Calu3 (cell line): ENCODE results near the gene AKAP13. TPM values are rescaled to one million over a fixed set of nuclear protein-coding genes. Genes with fewer than 3 reads are reported as not detected.

Experiments used
- BruUV-seq: library from RNA; stranded (reverse); fragments of 400-500 nt; replicated peaks from 2 replicates; lab custom pipeline; 2021; lab: Mats Ljungman, UMichigan
- CTCF ChIA-PET: fragments of 300-600 bp; sonication (Branson Sonifier 250); formaldehyde crosslinking; loops from one replicate; lab custom pipeline; 2022; ENCODE audit warnings: antibody characterized with exemption; lab: Charles Lee
- DNase-seq: peaks from one replicate; pipeline ENCODE4 v3.0.0; 2022
- H3K27ac Mint-ChIP-seq: one replicate; pipeline ENCODE4 v1.8.0; 2022; ENCODE audit warnings: mixed read lengths; ENCODE audit not compliant: unreplicated experiment
- H3K27me3 Mint-ChIP-seq: one replicate; pipeline ENCODE4 v1.8.0; 2022; ENCODE audit warnings: mixed read lengths; ENCODE audit not compliant: unreplicated experiment
- H3K36me3 Mint-ChIP-seq: one replicate; pipeline ENCODE4 v1.8.0; 2022; ENCODE audit warnings: mild to moderate bottlenecking, moderate library complexity, mixed read lengths; ENCODE audit not compliant: insufficient read depth, unreplicated experiment
- H3K4me1 Mint-ChIP-seq: one replicate; pipeline ENCODE4 v1.8.0; 2022; ENCODE audit warnings: mild to moderate bottlenecking, low read depth, mixed read lengths; ENCODE audit not compliant: unreplicated experiment
- H3K4me3 Mint-ChIP-seq: one replicate; pipeline ENCODE4 v1.8.0; 2022; ENCODE audit warnings: mild to moderate bottlenecking, low read depth, moderate library complexity, mixed read lengths; ENCODE audit not compliant: unreplicated experiment
- H3K9me3 Mint-ChIP-seq: one replicate; pipeline ENCODE4 v1.8.0; 2022; ENCODE audit warnings: low read depth, mixed read lengths; ENCODE audit not compliant: unreplicated experiment
- CTCF ChIP-seq: fragments of 200-600 bp; IDR thresholded peaks from one replicate; pipeline ENCODE4 v1.8.0; 2022; ENCODE audit warnings: antibody characterized with exemption; ENCODE audit not compliant: unreplicated experiment
- intact Hi-C: fragments of 100-400 bp; cut with micrococcal nuclease; formaldehyde crosslinking; loops from one replicate; pipeline ENCODE4 v1.10.0; 2022; ENCODE audit not compliant: unreplicated experiment
- total RNA-seq: library from RNA; stranded (reverse); gene quantifications from 2 replicates; pipeline ENCODE4 v1.2.3, GENCODE V29; 2022

AKAP13 gene
- total RNA-seq, 1 experiment from 2014 or later, result 145 TPM

GRCh38 chr15:85676342-85677098, 296.1 kb downstream of the AKAP13 start:
- no peaks in the 10 kb centered on the region for H3K27me3 Mint-ChIP-seq
- H3K4me3 Mint-ChIP-seq, result no peak overlapping the region
- peak overlapping the region; percentile 5 for H3K27ac Mint-ChIP-seq
- peaks cover 17% of the 10 kb centered on the region for H3K4me1 Mint-ChIP-seq
- no peak for DNase-seq
- no TSS peak for BruUV-seq
- intact Hi-C loops, result no loop called here
- CTCF ChIA-PET, result interaction anchor here (0.6 to 1.4 kb wide), 2 partner anchors 39 to 380 kb away, joined by 3 read pairs; no protein-coding TSS in a partner anchor
- H3K36me3 Mint-ChIP-seq, result peaks cover 20% of the 10 kb centered on the region
- TF ChIP-seq CTCF, result no peak
- no peaks in the 10 kb centered on the region for H3K9me3 Mint-ChIP-seq

DNA sequence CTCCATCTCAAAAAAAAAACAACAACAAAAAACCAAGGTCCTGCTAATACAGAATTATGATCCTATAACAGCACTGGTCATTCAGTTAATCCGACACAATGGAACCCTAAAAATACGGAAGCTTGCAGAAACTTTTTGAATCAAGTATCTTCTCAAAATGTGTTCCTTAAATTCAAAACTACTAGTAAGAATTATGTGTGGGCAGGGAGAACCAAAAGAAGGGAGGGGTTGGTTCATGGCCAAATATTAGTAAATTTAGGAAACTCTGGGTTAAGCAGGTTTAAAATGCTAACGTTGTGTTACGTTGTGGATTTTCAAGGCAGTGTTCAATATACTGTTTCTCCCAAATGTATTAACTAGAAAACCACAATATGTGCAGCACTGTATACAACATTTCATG, 298.8 kb downstream of the AKAP13 start:
- no peak for TF ChIP-seq CTCF
- intact Hi-C loops, result no loop called here
- Mint-ChIP-seq H3K27ac (no peak overlapping the region), H3K9me3 (no peaks in the 10 kb centered on the region), H3K4me3 (no peak overlapping the region), H3K36me3 (peaks cover 17% of the 10 kb centered on the region), H3K4me1 (peaks cover 17% of the 10 kb centered on the region), H3K27me3 (no peaks in the 10 kb centered on the region)
- CTCF ChIA-PET, result no interaction called here
- no peak for DNase-seq
- no TSS peak for BruUV-seq

DNA sequence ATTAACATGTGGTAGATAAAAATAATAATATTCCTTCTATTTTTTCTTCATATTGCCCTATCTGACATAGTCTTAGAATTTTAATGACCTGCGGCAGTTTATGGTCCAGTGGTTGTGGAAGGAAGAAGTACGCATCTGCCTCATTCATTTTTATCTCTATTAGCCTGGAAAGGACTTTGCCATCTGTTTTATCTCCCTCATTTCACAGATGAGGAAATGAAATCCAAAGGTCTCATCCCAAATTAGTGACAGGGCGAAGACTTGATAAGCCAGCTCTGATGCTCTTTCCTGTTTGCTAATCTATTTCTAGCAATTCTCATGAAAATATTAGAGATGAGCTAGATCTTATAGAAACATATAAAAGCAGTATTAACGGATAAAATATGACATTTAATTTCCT, 301.0 kb downstream of the AKAP13 start:
- H3K27ac Mint-ChIP-seq, result no peak overlapping the region
- CTCF ChIA-PET, result interaction anchor here (0.6 kb wide), 1 partner anchor 68 kb away, joined by 5 read pairs; no protein-coding TSS in a partner anchor
- H3K9me3 Mint-ChIP-seq, result no peaks in the 10 kb centered on the region
- intact Hi-C loops, result no loop called here
- no peak for TF ChIP-seq CTCF
- BruUV-seq, result no TSS peak
- H3K36me3 Mint-ChIP-seq, result peaks cover 17% of the 10 kb centered on the region
- H3K27me3 Mint-ChIP-seq, result no peaks in the 10 kb centered on the region
- H3K4me3 Mint-ChIP-seq, result no peak overlapping the region
- DNase-seq, result no peak
- H3K4me1 Mint-ChIP-seq, result peaks cover 4% of the 10 kb centered on the region

DNA sequence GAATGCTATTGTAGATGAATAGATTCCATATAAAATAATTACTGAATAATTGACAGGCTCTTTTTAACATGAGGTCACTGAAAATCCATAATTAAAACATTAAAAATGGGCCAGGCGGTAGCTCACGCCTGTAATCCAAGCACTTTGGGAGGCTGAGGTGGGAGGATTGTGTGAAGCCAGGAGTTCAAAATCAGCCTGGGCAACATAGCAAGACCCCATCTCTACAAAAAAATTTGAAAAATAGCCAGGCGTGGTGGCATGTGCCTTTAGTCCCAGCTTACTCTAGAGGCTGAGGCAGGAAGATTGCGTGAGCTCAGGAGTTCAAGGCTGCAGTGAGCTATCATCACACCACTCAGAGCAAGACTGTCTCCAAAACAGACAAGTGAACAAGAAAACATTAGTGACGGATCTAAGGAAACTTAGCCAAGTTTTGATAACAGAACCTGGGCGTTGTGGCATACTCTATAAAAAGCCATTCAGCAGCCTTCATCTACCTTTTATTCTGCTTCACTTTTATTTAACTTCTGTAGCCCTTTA, 303.8 kb downstream of the AKAP13 start:
- H3K36me3 Mint-ChIP-seq, result peaks cover 29% of the 10 kb centered on the region
- H3K4me3 Mint-ChIP-seq, result no peak overlapping the region
- H3K27me3 Mint-ChIP-seq, result no peaks in the 10 kb centered on the region
- H3K4me1 Mint-ChIP-seq, result no peaks in the 10 kb centered on the region
- DNase-seq, result no peak
- intact Hi-C loops, result no loop called here
- CTCF ChIA-PET, result interaction anchor here (0.6 kb wide), 1 partner anchor 29 kb away, joined by 5 read pairs; no protein-coding TSS in a partner anchor
- no peaks in the 10 kb centered on the region for H3K9me3 Mint-ChIP-seq
- TF ChIP-seq CTCF, result no peak
- no peak overlapping the region for H3K27ac Mint-ChIP-seq
- no TSS peak for BruUV-seq
